Right ventricle myocardium superior (tissue), 1 donor: Measurements from ENCODE around the gene C19orf33. TPM values are rescaled to one million over a fixed set of nuclear protein-coding genes. Genes with fewer than 3 reads are reported as not detected.

Source experiments
- ATAC-seq: fragments of 200-7000 bp; cut with Tn5 transposase; one replicate; pipeline ENCODE4 v1.9.1; 2020; ENCODE audit warnings: mild to moderate bottlenecking; ENCODE audit not compliant: poor library complexity
- DNase-seq: peaks from one replicate; pipeline ENCODE4 v3.0.0-alpha.2; 2020
- intact Hi-C: fragments of 100-400 bp; cut with DNase I; formaldehyde crosslinking; loops from one replicate; pipeline ENCODE4 v1.11.2; 2022
- total RNA-seq: library from RNA; stranded (reverse); fragmentation: NEBNext Ultra II Directional; extraction: Animal tissue kit (Norgen Biotek cat#: 25700); gene quantifications from one replicate; pipeline ENCODE4 v1.2.1, GENCODE V29; 2021
- donor health status: DM: no; HTN: yes; CAD: no; lungs with severe emphysema.

The C19orf33 gene
- total RNA-seq, 1 donor from 2014 or later, result 5.6 TPM

DNA sequence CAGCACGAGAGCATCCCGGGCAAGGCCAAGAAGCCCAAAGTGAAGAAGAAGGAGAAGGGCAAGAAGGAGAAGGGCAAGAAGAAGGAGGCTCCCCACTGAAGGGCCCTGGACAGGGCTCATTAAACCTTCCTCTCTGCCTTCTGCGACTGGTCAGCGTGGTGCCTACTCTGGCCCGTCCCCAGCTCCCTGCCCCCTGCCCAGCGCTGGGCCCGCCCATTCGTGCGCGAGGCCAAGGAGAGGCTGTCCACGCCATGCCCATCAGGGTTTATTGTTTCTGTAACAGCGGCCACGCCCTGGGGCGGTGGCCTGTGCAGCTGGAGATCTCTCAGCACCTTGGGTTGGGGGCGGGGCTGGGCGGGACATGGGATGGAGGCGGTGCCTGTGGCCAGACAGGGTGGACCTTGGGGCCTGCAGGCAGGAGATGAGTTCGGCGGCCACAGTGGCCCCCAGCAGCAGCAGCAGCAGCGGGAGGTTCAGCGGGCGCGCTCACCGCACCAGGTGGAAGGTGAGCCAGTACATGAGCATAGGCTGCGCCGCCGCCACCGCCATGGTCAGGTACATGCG, 897 bp downstream of the C19orf33 start:
- peak; percentile 60 for DNase-seq
- intact Hi-C loops, result no loop called here
- ATAC-seq, result peak; percentile 58

DNA sequence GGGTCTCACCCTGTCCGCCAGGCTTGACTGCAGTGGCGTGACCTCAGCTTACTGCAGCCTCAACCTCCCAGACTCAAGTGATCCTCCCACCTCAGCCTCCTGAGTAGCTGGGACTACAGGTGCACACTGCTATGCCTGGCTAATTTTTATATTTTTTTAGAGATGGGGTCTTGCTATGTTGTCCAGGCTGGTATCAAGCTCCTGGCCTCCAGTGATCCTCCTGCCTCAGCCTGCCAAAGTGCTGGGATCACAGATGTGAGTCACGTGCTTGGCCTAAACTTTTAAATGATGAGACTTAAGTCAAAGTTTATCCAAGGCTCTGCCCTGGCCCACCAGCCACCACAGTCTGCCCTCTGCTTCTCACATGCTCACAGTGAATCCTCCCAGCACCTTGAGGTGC, 2.2 kb downstream of the C19orf33 start:
- ATAC-seq (no peak), DNase-seq (no peak)
- intact Hi-C loops, result no loop called here

DNA sequence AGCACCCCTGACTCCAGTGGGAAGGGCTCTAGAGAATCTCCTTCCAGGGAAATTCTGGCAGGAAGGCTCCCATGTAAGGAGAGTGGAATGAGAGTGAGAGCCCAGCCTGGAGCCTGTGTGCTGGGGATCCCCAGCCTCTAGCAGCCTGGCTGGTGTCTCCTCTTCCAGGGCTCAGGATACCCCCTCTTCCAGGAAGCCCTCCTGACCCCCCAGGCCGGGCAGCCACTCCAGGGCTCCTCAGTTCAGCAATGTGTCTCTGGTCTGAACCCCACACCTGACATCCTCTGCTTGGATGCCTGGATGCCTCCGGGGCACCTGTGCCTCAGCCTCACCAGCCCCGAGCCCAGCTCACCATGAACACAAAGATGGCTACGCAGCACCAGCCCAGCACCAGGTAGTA, 3.0 kb downstream of the C19orf33 start:
- DNase-seq (no peak), ATAC-seq (no peak)
- intact Hi-C loops, result no loop called here

DNA sequence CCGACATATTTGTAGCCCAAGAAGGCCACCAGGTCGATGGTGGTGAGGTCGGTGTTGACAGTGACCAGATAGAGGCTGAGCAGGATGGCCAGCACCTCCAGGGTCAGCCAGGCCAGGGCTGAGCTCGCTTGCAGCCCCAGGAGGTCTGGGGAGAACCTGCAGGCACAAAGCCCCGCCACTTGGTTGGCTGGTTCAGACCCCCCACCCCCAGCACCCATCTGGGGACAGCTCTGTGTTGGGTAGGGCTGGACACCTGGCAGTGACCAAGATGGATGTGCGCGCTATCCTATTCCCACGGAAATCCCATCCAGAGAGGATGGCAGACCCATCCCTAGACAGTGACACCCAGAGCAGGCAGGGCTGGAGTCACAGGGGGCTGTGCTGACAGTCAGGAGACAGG, 3.5 kb downstream of the C19orf33 start:
- intact Hi-C loops, result no loop called here
- ATAC-seq (no peak), DNase-seq (no peak)

DNA sequence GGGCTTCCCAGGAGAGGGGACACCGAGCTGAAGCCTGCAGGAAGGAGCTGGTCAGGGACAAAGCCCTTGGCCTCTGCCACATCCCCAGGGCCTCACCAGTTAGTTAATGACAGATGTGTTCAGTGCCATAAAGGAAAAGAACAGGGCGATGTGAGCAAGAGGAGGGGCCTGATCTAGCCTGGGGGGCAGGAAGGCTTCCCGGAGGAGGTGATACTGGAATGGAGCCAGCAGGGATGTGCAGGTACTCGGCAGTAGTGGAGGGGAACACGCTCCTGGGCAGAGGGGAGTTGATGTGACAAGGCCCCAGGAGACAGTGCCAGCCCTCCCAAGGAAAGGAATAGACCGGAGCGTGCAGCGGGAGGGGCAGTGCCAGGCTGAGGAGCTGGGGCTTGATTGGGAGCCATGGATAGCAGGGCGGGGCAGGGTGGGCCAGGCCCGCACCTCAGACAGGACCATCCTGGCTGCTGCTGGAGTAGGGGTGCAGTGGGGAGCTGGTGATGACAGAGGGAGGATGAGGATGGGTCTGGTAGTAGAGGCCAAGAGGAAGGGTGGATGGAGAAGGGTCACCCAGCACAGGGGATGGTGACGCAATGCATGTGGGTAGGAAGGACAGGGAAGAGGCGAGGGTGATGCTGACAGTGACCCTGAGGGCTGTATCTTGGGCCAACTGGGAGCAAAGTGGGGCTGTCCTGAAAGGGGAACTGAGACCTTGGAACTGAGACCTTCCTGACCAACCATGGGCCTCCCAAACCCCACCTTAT, 4.1 kb downstream of the C19orf33 start:
- ATAC-seq, result no peak
- intact Hi-C loops, result no loop called here
- DNase-seq, result no peak

DNA sequence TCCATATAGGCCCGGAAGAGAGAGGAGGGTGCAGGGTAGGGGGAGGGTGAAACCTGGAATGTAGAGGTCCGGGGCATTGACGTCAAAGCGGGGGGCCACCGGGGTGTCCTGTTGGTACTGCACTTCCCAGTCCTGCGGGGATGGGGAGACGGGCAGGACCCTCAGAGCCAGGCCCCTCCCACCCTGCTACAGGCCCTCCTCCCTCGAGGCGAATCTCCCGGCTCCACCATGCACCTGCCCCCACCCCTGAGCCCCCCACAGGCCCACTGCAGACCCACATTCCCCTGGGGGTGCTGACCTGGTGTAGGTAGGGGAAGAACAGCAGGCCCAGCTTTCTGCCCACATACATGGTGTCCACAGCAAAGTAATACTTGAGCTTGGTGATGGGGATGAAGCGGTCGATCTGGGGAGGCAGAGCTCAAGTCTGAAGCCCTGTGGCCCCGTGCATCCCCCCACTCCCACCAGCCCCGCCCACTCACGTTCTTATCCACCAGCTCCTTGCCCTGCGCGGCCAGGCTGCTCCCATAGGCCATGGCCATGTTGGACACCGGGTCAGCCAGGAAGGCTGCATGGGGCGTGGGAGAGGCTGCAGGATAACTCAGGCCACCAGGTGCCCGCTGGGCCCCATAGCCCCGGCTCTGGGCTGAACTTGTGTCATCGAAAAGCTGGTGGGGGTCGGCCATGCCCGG, 5.0 kb downstream of the C19orf33 start:
- ATAC-seq, result no peak
- intact Hi-C loops, result no loop called here
- no peak for DNase-seq

DNA sequence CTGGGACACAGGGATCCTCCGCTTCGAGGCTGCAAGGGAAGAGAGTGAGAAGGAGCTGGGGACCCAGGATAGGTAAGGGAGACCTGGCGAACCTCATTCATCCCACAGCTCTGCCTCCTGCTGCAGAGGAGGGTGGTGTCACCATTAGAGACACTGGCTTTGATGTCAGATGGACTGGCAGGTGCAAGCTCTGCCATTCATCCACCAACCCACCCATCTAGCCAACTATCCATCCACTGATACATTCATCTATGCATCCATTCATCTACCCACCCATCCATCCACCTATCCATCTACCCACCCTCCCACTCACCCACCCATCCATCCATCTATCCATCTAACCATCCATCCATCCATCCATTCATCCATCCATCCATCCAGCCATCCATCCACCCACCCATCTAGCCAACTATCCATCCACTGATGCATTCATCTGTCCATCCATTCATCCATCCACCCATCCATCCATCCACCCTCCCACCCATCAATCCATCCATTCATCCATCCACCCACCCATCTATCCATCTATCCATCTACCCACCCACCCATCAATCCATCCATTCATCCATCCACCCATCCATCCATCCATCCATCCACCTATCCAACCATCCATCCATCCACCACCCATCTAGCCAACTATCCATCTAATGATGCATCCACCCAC, 5.7 kb downstream of the C19orf33 start:
- intact Hi-C loops, result no loop called here
- DNase-seq (no peak), ATAC-seq (no peak)

DNA sequence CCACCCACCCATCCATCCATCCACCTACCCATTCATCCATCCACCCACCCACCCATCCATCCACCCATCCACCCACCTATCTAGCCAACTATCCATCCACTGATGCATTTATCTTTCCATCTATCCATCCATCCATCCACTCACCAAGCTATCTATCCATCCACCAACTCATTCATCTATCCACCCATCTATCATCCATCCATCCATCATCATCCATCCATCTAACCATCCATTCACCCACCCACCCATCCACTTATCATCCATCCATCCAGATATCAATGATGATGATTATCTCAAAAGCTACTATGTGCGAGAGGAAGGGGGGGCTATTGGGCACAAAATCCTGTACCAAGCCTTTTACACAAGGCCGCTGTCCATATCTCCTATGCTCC, 6.2 kb downstream of the C19orf33 start:
- ATAC-seq (no peak), DNase-seq (no peak)
- intact Hi-C loops, result no loop called here

DNA sequence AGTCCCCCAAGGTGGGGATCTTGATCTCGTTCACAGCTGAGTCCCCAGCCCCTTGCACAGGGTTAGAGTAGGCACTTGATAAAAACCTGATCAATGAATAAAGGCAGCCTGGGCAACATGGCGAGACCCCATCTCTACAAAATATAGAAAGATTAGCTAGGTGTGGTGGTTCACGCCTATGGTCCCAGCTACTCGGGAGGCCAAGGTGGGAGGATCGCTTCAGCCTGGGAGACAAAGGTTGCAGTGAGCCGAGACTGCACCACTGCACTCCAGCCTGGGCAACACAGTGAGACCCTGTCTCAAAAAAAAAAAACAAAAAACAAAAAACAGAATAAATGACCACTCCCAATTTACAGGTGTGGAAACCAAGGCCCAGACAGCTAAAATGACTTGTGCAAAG, 6.9 kb downstream of the C19orf33 start:
- no peak for DNase-seq
- ATAC-seq, result no peak
- intact Hi-C loops, result no loop called here

DNA sequence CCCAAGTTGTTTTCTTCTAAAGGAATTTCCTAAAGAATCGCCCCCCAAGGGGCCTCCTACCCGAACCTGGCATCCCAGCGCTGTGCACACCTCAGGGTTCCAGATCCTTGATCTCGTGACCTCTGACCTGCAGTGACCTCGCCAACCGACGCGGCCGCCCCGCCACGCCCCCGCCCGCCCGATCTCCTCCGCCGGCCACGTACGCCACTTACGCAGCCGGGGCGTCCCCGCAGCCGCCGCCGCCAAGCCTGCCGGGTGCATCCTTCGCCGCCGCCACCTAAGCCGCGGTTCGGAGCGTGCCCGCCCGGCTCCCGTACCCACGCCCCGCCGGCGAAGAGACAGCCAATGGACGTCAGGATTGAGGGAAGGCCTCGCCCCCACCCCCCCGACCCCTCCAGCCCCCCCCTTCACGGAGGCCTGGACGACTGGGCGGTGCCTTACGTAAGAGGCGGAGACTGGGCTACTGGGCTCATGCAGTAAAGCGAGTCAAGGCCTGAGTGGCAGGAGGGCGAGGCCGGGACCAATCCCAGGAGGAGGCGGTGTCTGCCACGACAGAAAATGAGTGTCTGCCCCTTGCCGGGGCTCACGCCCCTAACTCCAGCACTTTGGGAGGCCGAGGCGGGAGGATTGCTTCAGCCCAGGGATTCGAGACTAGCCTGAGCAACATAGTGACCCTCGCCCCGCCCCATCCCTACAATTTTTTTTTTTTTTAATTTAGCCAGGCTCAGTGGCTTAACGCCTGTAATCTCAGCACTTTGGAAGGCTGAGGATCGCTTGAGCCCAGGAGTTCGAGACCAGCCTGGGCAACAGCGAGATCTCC, 11.8 kb downstream of the C19orf33 start, which contains the start of gene YIF1B:
Gene YIF1B (minus strand): TSS at position 291 of the 820 bp plus-strand sequence. CDS start 30 bp downstream, at position 261.
- intact Hi-C loops, result loop anchor here (5.0 kb wide), 2 partner anchors 39 to 54 kb away; partner anchors contain the start of gene SPINT2
- peak; percentile 96 for ATAC-seq

DNA sequence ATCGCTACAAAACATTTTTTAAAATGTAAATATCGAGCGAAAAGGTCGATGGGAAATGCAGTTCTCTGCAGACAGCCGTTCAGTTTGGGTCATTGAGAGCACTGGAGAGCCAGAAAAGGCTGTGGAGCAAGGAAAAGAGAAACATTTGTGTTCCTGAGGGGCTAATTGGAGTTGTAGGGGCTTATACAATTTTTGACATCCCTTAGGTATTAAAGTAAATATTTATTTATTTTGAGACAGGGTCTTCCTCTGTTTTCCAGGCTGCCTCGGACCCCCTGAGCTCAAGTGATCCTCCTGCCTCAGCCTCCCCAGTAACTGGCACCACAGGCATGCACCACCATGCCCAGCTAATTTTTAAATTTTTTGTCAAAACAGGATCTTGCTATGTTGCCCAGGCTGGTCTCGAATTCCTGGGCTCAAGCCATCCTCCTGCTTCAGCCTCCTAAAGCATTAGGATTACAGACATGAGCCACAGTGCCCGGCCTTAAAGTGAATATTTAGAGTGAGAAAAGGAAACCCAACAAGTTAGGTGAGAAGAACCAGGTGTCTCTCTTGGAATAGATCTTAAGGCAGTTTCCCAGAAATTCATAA, 12.5 kb downstream of the C19orf33 start:
- intact Hi-C loops, result loop anchor here (5.0 kb wide), 2 partner anchors 39 to 54 kb away; partner anchors contain the start of gene SPINT2
- DNase-seq (no peak), ATAC-seq (no peak)

More for the DNA sequence above, 11.8 kb downstream of the C19orf33 start, which contains the start of gene YIF1B:
- peak; percentile 98 for DNase-seq

DNA sequence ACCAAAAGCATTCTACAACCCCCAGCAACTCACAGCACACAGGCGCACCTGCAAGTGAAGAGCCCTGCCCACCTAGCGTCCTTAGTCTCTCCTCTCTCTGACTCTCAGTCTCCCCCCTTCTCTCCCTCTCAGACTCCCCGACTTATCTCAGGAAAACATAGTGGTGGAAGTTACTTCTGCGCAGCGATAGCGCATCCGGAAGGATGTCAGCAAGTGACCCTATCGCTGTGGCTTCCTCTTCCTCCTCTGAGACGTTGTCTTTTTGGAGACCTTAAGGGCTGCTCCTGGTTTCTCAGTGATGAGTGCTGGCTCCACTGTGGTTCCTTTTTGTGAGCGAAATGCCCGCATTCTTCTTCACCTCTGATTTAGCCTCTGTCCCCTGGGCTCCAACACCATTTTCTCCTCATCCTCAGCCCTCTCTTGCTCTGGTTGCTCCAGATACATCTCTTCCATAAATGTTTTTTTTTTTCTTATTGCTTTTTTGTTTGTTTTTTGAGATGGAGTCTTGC, 13.1 kb downstream of the C19orf33 start:
- ATAC-seq, result no peak
- intact Hi-C loops, result loop anchor here (5.0 kb wide), 2 partner anchors 40 to 55 kb away; partner anchors contain the start of gene SPINT2
- DNase-seq, result no peak

DNA sequence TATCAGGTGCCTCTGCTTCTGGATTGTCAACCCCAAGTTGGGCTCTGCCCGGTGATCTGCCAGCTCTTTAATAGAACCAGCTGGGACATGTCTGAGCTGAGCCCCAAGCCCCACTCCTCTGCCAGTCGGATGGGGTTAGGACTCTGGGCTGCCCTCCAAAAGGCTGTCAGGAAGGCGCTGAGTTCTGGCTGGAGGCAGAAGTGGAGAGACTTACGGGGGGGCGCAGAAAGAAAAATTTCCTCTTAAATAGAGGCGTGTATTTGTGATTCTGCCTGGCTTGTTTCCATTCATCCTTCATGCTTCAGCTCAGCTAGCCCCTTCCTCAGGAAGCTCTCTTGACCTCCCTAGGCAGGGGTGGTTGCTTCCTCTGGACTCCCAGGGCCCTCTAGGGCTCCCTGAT, 14.6 kb downstream of the C19orf33 start:
- DNase-seq (peak; percentile 67), ATAC-seq (peak; percentile 13)
- intact Hi-C loops, result loop anchor here (5.0 kb wide), 2 partner anchors 41 to 56 kb away; partner anchors contain the start of gene SPINT2

DNA sequence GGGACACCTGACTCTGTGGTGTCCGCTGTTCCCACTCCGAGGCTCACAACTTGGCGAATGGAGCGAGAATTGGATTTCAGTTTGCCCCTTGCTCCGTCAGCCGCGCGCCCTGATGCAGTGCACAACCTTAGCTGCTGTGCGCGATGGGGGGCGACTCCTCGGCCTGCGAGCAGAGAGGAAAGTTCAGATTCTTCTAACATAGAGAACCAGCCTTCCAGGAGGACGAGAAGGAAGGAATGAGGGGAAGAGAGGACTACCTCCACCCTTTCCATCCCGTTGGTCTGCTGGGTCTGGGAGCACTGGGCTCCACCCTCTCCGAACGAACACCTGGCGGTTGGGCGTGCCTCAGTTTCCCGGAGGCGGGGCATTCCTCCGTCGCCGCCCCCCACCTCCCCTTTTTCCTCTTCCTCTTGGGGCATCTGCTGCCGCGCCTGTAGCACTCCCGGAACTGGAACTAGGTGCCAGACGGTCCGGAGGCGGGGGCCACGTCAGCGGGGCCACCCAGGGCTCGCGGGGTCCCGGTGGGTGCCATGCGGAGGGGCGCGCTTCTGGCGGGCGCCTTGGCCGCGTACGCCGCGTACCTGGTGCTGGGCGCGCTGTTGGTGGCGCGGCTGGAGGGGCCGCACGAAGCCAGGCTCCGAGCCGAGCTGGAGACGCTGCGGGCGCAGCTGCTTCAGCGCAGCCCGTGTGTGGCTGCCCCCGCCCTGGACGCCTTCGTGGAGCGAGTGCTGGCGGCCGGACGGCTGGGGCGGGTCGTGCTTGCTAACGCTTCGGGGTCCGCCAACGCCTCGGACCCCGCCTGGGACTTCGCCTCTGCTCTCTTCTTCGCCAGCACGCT, 15.6 kb downstream of the C19orf33 start, which contains the start of gene KCNK6:
Gene KCNK6 (plus strand): TSS at position 425 of the 838 bp plus-strand sequence. CDS start 106 bp downstream, at position 531.
- intact Hi-C loops, result loop anchor here (5.0 to 10.0 kb wide), 3 partner anchors 42 to 415 kb away; partner anchors contain the start of genes SIPA1L3, SPINT2 and WDR87
- peak; percentile 4 for ATAC-seq
- DNase-seq, result peak; percentile 69

DNA sequence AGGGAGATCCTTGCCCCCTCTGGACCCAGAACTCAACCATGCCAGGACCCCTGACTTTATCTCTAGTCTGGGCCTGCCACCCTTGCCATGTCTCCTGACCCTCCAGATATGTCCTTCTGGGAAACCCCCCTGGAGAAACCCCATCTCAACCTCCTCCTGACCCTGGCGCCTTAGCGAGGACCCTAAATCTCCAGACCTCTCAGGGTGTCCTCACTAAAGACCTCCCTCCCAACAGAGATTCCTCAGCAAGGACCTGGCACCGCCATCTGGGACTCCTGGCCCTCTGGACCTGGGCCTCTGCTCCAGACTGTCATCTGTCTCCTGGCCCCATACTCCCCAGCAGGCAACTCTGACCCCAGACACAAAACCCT, 16.9 kb downstream of the C19orf33 start:
- intact Hi-C loops, result loop anchor here (10.0 kb wide), 1 partner anchor 416 kb away; the partner anchor contains the start of genes SIPA1L3 and WDR87
- ATAC-seq (no peak), DNase-seq (no peak)

DNA sequence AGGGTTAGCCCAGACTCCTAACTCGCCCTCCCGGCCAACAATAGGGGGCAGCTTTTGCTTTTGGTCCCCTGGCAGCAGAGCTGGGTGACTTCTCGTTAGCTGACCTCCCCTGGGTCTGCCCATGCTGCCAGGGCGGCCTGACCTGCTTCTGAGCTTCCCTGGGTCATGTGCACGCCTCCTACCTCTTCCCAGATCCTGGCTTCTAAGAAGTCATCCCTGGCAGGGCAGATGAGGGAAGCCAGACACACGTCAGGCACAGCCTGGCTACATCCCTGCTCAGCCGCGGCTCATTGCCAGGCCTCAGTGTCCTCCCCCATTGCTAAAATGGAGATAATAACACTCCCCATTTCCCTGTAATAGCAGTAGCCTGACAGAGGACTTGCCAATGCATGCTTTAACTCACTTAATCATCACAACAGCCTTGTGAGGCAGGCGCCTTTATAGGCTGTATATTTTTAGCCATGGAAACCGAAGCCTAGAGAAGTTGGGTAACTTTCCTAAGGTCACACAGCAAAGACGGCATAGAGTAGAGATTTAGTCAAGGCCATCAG, 17.7 kb downstream of the C19orf33 start:
- intact Hi-C loops, result loop anchor here (10.0 kb wide), 1 partner anchor 417 kb away; the partner anchor contains the start of genes SIPA1L3 and WDR87
- ATAC-seq, result peak; percentile 80
- DNase-seq, result peak; percentile 86
